Measurements from ENCODE around the gene IQSEC1.

GRCh38 chr3:12886736-12887135, 186.5 kb downstream of the IQSEC1 start:
- TF ChIP-seq POLR2A (IDR thresholded peaks at IDR 0.05; ENCODE audit: low read depth, low read length) (no peak), POLR2AphosphoS5 (IDR thresholded peaks at IDR 0.05; ENCODE audit: low read depth, low read length) (no peak), TAF1 (IDR thresholded peaks at IDR 0.05; ENCODE audit: low read depth, low read length) (no peak), SPI1 (IDR thresholded peaks at IDR 0.05; ENCODE audit: low read depth, low read length) (no peak), PAX5 (IDR thresholded peaks at IDR 0.05; ENCODE audit: insufficient read depth, low read length, severe bottlenecking) (no peak), POU2F2 (IDR thresholded peaks at IDR 0.05; ENCODE audit: low read depth, low read length) (no peak)
